ENCODE data around the gene B4GAT1. TPM values are rescaled to one million over a fixed set of nuclear protein-coding genes. Genes with fewer than 3 reads are reported as not detected.

Gene B4GAT1
- total and polyA plus RNA-seq, 10 of the 15 experiments (the other 5 are each of a cell fraction or from before 2014, with no cell fraction given) = 0.55 to 11.1 (median 4.3) TPM

DNA sequence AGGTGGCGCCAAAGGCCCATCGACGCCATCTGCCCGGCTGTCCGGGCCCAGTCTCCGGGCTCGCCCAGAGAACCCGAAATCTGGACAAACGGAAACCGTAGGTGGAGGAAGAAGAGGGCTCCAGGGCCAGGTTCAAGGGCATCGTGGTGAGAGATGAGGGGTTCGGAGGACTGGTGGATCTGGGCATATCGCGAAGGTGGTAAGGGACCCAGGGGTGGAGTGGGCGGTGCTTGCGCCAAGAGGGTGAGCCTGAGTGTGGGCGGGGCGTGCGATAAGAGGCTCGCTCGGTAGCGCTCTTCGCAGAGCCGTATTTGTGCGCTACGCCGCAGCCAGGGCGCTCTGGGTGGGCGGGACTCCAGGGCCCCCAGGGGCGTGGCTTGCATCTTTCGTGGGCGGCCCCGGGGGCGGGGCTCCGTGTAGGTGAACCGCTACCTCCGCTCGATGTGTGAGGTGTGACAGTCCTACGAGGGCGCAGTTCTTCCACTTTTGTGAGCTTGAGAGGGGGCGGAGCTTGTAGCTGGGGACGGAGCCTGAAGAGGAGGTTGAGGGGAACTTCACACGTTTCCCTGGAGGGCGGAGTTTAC lies 35.4 kb downstream of the B4GAT1 start (continued):
- TF ChIP-seq POLR2AphosphoS5 (IDR thresholded peaks at IDR 0.05; ENCODE audit: low read length) = no peak
- peak; percentile 15 to 49; a peak in 1 of 4 replicates for TF ChIP-seq IKZF2 (IDR thresholded peaks at IDR 0.05)
- TF ChIP-seq NRF1 (conservative IDR thresholded peaks at IDR 0.05; ENCODE audit: low read depth, low read length) = no peak
- TF ChIP-seq, protein P1, sequence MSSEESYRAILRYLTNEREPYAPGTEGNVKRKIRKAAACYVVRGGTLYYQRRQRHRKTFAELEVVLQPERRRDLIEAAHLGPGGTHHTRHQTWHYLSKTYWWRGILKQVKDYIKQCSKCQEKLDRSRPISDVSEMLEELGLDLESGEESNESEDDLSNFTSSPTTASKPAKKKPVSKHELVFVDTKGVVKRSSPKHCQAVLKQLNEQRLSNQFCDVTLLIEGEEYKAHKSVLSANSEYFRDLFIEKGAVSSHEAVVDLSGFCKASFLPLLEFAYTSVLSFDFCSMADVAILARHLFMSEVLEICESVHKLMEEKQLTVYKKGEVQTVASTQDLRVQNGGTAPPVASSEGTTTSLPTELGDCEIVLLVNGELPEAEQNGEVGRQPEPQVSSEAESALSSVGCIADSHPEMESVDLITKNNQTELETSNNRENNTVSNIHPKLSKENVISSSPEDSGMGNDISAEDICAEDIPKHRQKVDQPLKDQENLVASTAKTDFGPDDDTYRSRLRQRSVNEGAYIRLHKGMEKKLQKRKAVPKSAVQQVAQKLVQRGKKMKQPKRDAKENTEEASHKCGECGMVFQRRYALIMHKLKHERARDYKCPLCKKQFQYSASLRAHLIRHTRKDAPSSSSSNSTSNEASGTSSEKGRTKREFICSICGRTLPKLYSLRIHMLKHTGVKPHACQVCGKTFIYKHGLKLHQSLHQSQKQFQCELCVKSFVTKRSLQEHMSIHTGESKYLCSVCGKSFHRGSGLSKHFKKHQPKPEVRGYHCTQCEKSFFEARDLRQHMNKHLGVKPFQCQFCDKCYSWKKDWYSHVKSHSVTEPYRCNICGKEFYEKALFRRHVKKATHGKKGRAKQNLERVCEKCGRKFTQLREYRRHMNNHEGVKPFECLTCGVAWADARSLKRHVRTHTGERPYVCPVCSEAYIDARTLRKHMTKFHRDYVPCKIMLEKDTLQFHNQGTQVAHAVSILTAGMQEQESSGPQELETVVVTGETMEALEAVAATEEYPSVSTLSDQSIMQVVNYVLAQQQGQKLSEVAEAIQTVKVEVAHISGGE (CRISPR knock-in tag; IDR thresholded peaks at IDR 0.05) = no peak
- no peak for TF ChIP-seq EZH2 (IDR thresholded peaks at IDR 0.05; ENCODE audit: borderline replicate concordance, control insufficient read depth, low read depth, low read length)
- TF ChIP-seq ETV6 (conservative IDR thresholded peaks at IDR 0.05 in 1 of 2, IDR thresholded peaks at IDR 0.05 in 1 of 2; ENCODE audit: borderline replicate concordance in 1 of 2, low read depth in 1 of 2) = 0 out of 4 replicates have a peak, but pooled peaks of 1 of the 2 experiments have one; percentile 8
- TF ChIP-seq ATF7 (IDR thresholded peaks at IDR 0.05; ENCODE audit: low read depth) = peak; percentile 12; the same call in 1 of the 2 replicates
- TF ChIP-seq E2F8 (IDR thresholded peaks at IDR 0.05; ENCODE audit: low read depth, partially characterized antibody) = no peak
- TF ChIP-seq SIX5 (IDR thresholded peaks at IDR 0.05; ENCODE audit: low read depth, low read length, severe bottlenecking) = no peak
- no peak for TF ChIP-seq ZBED1 (IDR thresholded peaks at IDR 0.05; ENCODE audit: borderline replicate concordance)
- TF ChIP-seq SREBF1 (IDR thresholded peaks at IDR 0.05; ENCODE audit: low read length) = no peak
- TF ChIP-seq CBFB (IDR thresholded peaks at IDR 0.05; ENCODE audit: low read depth) = no peak
- TF ChIP-seq PBX3 (IDR thresholded peaks at IDR 0.05; ENCODE audit: insufficient replicate concordance, low read depth, low read length) = no peak
- TF ChIP-seq CEBPB (IDR thresholded peaks at IDR 0.05; ENCODE audit: borderline replicate concordance in 1 of 2, low read depth in 2 of 2, low read length in 2 of 2) = no peak
- TF ChIP-seq RFX5 (IDR thresholded peaks at IDR 0.05; ENCODE audit: low read depth, low read length) = no peak
- no peak for TF ChIP-seq HDAC2 (IDR thresholded peaks at IDR 0.05)
- no peak; the same call in 1 of the 2 replicates for TF ChIP-seq SIN3A (IDR thresholded peaks at IDR 0.05; ENCODE audit: low read depth, low read length)
- peak; percentile 57 for TF ChIP-seq LARP7 (IDR thresholded peaks at IDR 0.05)
- TF ChIP-seq FOS (IDR thresholded peaks at IDR 0.05; ENCODE audit: borderline replicate concordance, extremely low read depth, insufficient read length) = no peak
- no peak for TF ChIP-seq BCL3 (IDR thresholded peaks at IDR 0.05; ENCODE audit: borderline replicate concordance, insufficient read depth, low read depth, low read length, poor library complexity, severe bottlenecking)
- no peak for TF ChIP-seq ZSCAN29 (IDR thresholded peaks at IDR 0.05)
- no peak for TF ChIP-seq MEF2A (IDR thresholded peaks at IDR 0.05; ENCODE audit: insufficient read depth, low read depth, low read length)
